Measurements from ENCODE around the gene FXYD2. TPM values are rescaled to one million over a fixed set of nuclear protein-coding genes. Genes with fewer than 3 reads are reported as not detected.

FXYD2 gene
- total and polyA plus RNA-seq, 2 of the 4 experiments (the other 2 are of a cell fraction), result 0.09 TPM; not detected in 1

DNA sequence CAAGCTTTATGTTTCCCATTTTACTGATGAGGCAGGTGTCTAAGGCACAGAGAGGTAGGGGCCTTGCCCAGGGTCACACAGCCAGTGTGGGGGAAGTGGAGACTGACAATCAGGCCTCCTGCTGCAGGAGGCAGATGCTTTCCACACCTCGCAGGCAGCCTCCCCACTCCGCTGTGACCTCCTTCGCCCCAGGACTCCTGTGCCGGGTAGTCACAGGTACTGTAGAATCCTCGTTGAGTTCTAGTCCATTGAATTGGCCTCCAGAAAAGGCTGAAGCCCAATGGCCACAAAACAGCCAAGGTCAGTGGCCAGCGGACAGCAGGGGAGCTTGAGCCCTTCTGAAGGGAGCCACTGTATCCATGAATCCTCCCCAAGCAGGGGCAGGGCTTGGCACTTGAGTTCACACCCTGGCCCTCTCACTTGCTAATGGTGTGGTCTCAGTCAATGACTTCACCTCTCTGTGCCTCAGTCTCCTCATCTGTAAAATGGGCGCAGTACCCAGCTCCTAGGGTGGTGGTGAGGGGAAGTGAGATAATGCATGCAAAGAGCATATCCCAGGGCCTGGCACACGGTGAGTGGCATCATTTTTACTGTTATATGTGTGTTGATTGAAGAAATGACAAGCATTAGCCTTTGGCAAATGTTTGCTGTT is 1.1 kb upstream of the FXYD2 start:
- Histone ChIP-seq H3K27ac (ENCODE audit: insufficient read depth, low read length) (no peak overlapping the region), H3K9me1 (ENCODE audit: insufficient read depth, low read length) (no peaks in the 10 kb centered on the region), H2BK15ac (ENCODE audit: low read depth, low read length) (no peak overlapping the region), H2AK5ac (ENCODE audit: low read depth, low read length) (no peak overlapping the region), H2AK9ac (replicated peaks; ENCODE audit: low read depth, low read length, poor library complexity) (peak overlapping the region; percentile 82), H4K20me1 (ENCODE audit: insufficient read depth, low read length) (no peaks in the 10 kb centered on the region), H4K91ac (ENCODE audit: insufficient read depth, low read depth, low read length) (no peak overlapping the region), H4K8ac (ENCODE audit: low read depth in 2 of 2, low read length in 2 of 2) (no peak overlapping the region), H3K18ac (ENCODE audit: low read depth, low read length) (no peak overlapping the region), H2BK20ac (ENCODE audit: low read depth, low read length) (no peak overlapping the region), H3K56ac (ENCODE audit: extremely low read depth, insufficient read depth, low read length) (no peak overlapping the region), H3K27me3 (ENCODE audit: control insufficient read depth, insufficient read depth, low read length) (peaks cover 2% of the 10 kb centered on the region; the same call in 1 of the 2 replicates), H3K4me1 (ENCODE audit: control insufficient read depth, insufficient read depth, low read length) (peaks cover 10% of the 10 kb centered on the region; the same call in 1 of the 2 replicates), H3K9me3 (ENCODE audit: control insufficient read depth, insufficient read depth, low read length) (no peaks in the 10 kb centered on the region), H3K4me3 (ENCODE audit: insufficient read depth, low read depth, low read length) (no peak overlapping the region), H3K14ac (replicated peaks; ENCODE audit: low read depth, low read length) (no peak overlapping the region), H3K4ac (ENCODE audit: low read depth, low read length) (no peak overlapping the region), H3K36me3 (ENCODE audit: control insufficient read depth, insufficient read depth, low read length) (no peaks in the 10 kb centered on the region), H4K5ac (ENCODE audit: low read depth, low read length) (no peak overlapping the region), H2BK120ac (ENCODE audit: low read depth, low read length) (no peak overlapping the region), H2AFZ (replicated peaks; ENCODE audit: low read length, poor library complexity) (no peak overlapping the region), H3K4me2 (ENCODE audit: low read depth, low read length) (no peak overlapping the region), H3K9ac (ENCODE audit: low read depth, low read length) (no peak overlapping the region), H3K23ac (ENCODE audit: low read depth, low read length) (no peak overlapping the region), H2BK5ac (ENCODE audit: low read depth, low read length, poor library complexity, severe bottlenecking) (no peak overlapping the region), H3K79me1 (ENCODE audit: low read depth in 1 of 2, low read length in 2 of 2) (no peaks in the 10 kb centered on the region)
- no CpG with 5 or more reads among the region's 8 CpGs for WGBS, 2 experiments (ENCODE audit: extremely low coverage in 2 of 2, insufficient read length in 1 of 2)
- ChIA-PET CTCF (no interaction called here), POLR2A (ENCODE audit: unreplicated experiment) (no interaction called here)
- ATAC-seq (ENCODE audit: low read depth), result no peak
- dilution Hi-C loops (cut with HindIII; ENCODE audit: low sequenced_read_pairs, unreplicated experiment) (no loop called here), intact Hi-C loops (cut with micrococcal nuclease) (no loop called here), in situ Hi-C loops (cut with MboI; ENCODE audit: low sequenced_read_pairs) (no loop called here)
- DNase-seq, result no peak
- BruUV-seq (replicated peaks), result no TSS peak
- TF ChIP-seq, protein P1, sequence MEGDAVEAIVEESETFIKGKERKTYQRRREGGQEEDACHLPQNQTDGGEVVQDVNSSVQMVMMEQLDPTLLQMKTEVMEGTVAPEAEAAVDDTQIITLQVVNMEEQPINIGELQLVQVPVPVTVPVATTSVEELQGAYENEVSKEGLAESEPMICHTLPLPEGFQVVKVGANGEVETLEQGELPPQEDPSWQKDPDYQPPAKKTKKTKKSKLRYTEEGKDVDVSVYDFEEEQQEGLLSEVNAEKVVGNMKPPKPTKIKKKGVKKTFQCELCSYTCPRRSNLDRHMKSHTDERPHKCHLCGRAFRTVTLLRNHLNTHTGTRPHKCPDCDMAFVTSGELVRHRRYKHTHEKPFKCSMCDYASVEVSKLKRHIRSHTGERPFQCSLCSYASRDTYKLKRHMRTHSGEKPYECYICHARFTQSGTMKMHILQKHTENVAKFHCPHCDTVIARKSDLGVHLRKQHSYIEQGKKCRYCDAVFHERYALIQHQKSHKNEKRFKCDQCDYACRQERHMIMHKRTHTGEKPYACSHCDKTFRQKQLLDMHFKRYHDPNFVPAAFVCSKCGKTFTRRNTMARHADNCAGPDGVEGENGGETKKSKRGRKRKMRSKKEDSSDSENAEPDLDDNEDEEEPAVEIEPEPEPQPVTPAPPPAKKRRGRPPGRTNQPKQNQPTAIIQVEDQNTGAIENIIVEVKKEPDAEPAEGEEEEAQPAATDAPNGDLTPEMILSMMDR (conservative IDR thresholded peaks at IDR 0.05; ENCODE audit: low read depth, low read length), result no peak
- TF ChIP-seq CHD1 (IDR thresholded peaks at IDR 0.05; ENCODE audit: low read depth, low read length), result no peak
- TF ChIP-seq RAD21 (IDR thresholded peaks at IDR 0.05; ENCODE audit: low read length), result no peak
- TF ChIP-seq, protein P2, sequence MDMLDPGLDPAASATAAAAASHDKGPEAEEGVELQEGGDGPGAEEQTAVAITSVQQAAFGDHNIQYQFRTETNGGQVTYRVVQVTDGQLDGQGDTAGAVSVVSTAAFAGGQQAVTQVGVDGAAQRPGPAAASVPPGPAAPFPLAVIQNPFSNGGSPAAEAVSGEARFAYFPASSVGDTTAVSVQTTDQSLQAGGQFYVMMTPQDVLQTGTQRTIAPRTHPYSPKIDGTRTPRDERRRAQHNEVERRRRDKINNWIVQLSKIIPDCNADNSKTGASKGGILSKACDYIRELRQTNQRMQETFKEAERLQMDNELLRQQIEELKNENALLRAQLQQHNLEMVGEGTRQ (IDR thresholded peaks at IDR 0.05; ENCODE audit: low read depth, low read length), result no peak
- no peak for TF ChIP-seq SMC3 (IDR thresholded peaks at IDR 0.05; ENCODE audit: low read depth, low read length)
- no peak for TF ChIP-seq RCOR1 (IDR thresholded peaks at IDR 0.05; ENCODE audit: insufficient replicate concordance, low read length)
- TF ChIP-seq, protein P3, sequence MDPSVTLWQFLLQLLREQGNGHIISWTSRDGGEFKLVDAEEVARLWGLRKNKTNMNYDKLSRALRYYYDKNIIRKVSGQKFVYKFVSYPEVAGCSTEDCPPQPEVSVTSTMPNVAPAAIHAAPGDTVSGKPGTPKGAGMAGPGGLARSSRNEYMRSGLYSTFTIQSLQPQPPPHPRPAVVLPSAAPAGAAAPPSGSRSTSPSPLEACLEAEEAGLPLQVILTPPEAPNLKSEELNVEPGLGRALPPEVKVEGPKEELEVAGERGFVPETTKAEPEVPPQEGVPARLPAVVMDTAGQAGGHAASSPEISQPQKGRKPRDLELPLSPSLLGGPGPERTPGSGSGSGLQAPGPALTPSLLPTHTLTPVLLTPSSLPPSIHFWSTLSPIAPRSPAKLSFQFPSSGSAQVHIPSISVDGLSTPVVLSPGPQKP (IDR thresholded peaks at IDR 0.05; ENCODE audit: borderline replicate concordance, low read depth, low read length), result no peak
- no peak for TF ChIP-seq NFE2L2 (IDR thresholded peaks at IDR 0.05; ENCODE audit: low read depth, low read length)
- TF ChIP-seq MXI1 (IDR thresholded peaks at IDR 0.05; ENCODE audit: borderline replicate concordance, low read depth, low read length), result no peak
- no peak for TF ChIP-seq CEBPB (IDR thresholded peaks at IDR 0.05; ENCODE audit: low read depth, low read length)
- TF ChIP-seq POLR2A (IDR thresholded peaks at IDR 0.05; ENCODE audit: low read depth, low read length), result no peak

Measured in IMR-90 (cell line).